ENCODE measurements around the gene WEE2.

The WEE2 gene

DNA sequence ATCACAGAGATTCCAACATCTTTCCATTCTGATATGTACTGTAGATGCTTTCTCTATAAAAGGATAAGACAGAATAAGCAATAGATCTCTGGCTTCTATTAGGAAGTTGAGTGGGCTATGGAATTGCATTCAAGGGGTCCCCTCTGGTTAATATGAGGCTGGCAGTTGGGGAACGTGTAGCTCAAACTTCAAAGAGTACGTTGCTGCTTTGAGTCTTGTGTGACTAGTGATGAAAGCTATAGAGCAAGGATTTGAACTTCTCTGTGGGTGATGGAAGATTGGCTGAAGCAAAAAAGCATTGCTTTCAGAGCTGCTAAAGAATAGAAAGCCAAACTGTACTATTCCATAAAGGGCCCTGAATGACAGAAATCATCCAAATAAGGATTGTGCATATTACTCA is 6.4 kb downstream of the WEE2 start:
- Histone ChIP-seq H3K9me3 (ENCODE audit: control insufficient read depth, insufficient read depth, low read length) (no peaks in the 10 kb centered on the region), H3K9ac (ENCODE audit: low read depth, low read length) (no peak overlapping the region), H3K36me3 (ENCODE audit: insufficient read depth, low read length) (no peaks in the 10 kb centered on the region), H3K4me1 (ENCODE audit: insufficient read depth, low read length) (peaks cover 8% of the 10 kb centered on the region; the same call in 1 of the 2 replicates)

DNA sequence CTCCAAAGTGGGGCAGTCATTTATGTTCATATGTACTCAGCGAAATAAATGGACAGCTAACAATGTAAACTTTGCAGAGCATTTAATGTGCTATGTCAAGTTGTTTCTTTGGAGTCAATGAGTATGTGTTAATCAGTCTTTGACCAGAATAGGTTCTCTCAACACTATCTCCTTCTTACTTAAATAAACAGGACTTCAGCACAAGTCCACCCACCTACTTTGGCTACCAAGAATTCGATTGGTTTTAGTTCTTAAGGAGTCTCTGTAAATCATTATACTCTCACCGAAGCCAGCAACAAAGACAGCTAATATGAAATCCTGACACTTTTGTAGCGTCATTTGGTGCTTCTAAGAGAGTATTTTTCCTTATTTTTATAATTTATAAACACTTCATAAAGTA is 6.9 kb downstream of the WEE2 start:
- Histone ChIP-seq H3K36me3 (ENCODE audit: insufficient read depth, low read length) (no peaks in the 10 kb centered on the region), H3K9me3 (ENCODE audit: control insufficient read depth, insufficient read depth, low read length) (no peaks in the 10 kb centered on the region), H3K9ac (ENCODE audit: low read depth, low read length) (no peak overlapping the region), H3K4me1 (ENCODE audit: insufficient read depth, low read length) (peaks cover 8% of the 10 kb centered on the region; the same call in 1 of the 2 replicates)

DNA sequence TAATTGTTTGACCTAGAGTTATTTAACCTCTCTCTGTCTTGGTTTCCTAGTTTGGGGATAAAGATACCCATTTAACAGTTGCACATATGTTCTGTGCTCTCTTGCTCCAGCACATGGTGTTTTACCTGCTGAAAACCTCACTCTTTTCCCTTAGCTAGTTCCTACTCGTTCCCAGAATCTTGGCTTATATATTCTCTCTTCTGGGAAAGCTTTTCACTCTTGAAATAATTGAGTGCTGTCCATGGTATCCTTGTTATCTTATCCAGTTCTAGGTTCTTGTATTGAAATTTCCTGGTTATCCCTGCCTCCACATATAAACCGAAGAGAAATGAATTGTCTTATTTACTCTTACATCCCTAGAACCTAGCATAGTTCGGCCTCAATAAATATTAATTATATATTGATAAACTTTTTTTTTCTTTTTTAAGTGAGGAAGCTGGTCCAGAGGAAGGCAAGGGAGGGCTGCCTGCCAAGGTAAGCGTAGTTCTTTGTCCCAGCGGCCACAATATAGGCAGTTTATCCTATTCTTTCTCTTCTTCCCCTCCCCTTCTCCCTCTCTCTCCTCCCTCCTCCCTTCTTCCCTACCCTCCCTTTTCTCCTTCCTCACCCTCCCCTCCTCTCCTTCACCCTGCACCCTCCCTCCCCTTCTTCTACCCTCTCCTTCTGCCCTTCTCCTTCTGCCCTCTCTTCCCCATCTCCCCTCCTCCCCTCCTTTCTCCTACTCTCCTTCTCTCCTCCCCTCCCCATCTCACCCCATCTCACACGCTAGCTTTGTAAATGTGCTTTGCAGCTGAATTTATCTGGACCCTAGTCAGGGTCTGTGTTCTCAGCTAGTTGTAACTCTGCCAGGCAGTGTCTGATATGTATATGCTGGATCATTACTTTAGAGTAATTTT is 7.9 kb downstream of the WEE2 start:
- H3K36me3 ChIP-seq (ENCODE audit: insufficient read depth, low read length) = no peaks in the 10 kb centered on the region
- H3K4me1 ChIP-seq (ENCODE audit: insufficient read depth, low read length) = peaks cover 4% of the 10 kb centered on the region; the same call in 1 of the 2 replicates
- H3K9me3 ChIP-seq (ENCODE audit: control insufficient read depth, insufficient read depth, low read length) = no peaks in the 10 kb centered on the region
- H3K9ac ChIP-seq (ENCODE audit: low read depth, low read length) = no peak overlapping the region

DNA sequence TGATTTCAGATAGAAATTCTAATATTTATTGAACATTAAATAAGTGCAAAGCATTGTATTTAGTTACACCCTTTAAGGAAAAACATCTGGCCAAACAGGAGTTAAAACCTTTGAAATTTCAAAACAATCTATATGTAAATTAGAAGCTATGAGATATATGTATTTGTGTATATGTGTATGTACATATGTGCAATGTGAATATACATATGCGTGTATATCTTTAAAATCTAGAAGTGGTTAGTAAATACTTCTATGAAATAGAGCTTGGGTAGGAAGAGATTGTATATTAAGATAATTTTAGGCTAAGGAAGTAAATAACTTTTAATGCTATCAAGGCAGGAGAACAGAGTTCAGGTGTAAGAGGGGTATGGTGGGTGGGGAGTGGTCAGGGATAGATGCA is 9.3 kb downstream of the WEE2 start:
- Histone ChIP-seq H3K9ac (ENCODE audit: low read depth, low read length) (no peak overlapping the region), H3K36me3 (ENCODE audit: insufficient read depth, low read length) (no peaks in the 10 kb centered on the region)

DNA sequence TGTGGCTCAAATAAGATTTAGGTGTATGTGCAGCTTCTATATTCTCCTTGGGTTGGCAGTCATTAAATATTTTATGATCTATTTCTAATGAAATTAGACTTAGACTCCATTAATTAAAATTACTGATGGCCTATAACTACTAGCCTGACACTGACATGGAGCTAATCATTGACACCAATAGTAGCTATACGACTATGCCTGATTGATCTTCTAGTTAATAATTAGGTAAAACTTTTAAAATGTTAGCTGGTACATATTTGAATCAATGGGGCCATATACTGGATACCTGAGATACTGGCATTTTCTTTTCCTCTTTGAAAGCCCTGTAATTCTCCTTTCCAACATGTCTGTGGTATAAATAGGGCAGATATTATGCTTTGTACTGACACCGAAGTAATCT is 14.4 kb downstream of the WEE2 start:
- H3K9ac ChIP-seq (ENCODE audit: low read depth, low read length) = no peak overlapping the region
- no peaks in the 10 kb centered on the region for H3K9me3 ChIP-seq (ENCODE audit: control insufficient read depth, insufficient read depth, low read length)
- no peaks in the 10 kb centered on the region for H3K36me3 ChIP-seq (ENCODE audit: insufficient read depth, low read length)
- H3K4me1 ChIP-seq (ENCODE audit: insufficient read depth, low read length) = no peaks in the 10 kb centered on the region

More for the DNA sequence above, 9.3 kb downstream of the WEE2 start:
- Histone ChIP-seq H3K4me1 (ENCODE audit: insufficient read depth, low read length) (no peaks in the 10 kb centered on the region), H3K9me3 (ENCODE audit: control insufficient read depth, insufficient read depth, low read length) (no peaks in the 10 kb centered on the region)

DNA sequence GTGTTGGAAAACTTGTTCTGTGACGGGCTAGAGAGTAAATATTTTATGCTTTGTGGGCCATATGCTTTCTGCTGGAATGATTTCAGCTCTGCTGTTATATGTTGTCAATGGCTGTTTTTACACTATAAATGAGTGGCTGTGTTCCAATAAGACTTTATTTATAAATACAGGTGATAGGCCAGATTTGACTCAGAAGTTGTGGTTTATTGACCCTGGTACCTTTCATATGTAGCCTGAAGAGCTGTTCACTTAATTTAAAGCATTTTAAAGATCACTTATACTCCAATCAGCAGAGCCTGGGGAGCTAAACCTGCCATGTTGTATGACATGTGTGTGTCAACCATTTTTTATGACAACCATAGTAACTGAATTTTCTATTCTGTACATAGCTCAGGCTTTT is 20.9 kb downstream of the WEE2 start:
- Histone ChIP-seq H3K4me1 (ENCODE audit: insufficient read depth, low read length) (no peaks in the 10 kb centered on the region), H3K9me3 (ENCODE audit: control insufficient read depth, insufficient read depth, low read length) (no peaks in the 10 kb centered on the region), H3K9ac (ENCODE audit: low read depth, low read length) (no peak overlapping the region)

DNA sequence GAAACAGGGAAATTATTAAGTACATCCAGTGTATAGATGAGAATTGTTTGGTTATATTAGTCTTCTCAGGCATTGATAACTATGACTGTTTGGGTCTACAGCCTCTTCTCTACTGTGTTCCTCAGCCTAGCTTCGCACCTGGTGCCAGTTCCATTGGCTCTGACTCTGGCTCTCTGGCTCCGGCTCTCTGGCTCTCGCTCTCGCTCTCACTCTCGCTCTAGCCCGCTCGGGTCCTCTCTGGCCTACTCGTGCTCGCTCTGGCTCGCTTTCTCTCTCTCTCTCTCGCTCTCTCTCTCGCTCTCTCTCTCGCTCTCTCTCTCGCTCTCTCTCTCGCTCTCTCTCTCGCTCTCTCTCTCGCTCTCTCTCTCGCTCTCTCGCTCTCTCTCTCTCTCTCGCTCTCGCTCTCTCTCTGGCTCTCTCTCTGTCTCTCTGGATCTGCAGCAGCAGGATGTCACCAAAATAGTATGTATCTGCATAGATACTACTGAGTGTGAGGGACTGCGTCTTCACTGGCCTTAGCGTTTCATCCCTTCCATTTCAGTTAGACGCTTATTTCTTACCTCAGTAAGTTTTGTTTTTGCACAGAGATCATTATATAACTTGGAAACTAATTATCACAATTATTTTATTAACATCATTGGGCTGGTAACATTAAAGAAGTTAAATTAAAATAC is 23.5 kb downstream of the WEE2 start:
- H3K9ac ChIP-seq (ENCODE audit: low read depth, low read length) = no peak overlapping the region
- H3K9me3 ChIP-seq (ENCODE audit: control insufficient read depth, insufficient read depth, low read length) = no peaks in the 10 kb centered on the region
- no peaks in the 10 kb centered on the region for H3K4me1 ChIP-seq (ENCODE audit: insufficient read depth, low read length)
- no peaks in the 10 kb centered on the region for H3K36me3 ChIP-seq (ENCODE audit: insufficient read depth, low read length)

More for the DNA sequence above, 20.9 kb downstream of the WEE2 start:
- H3K36me3 ChIP-seq (ENCODE audit: insufficient read depth, low read length) = no peaks in the 10 kb centered on the region

DNA sequence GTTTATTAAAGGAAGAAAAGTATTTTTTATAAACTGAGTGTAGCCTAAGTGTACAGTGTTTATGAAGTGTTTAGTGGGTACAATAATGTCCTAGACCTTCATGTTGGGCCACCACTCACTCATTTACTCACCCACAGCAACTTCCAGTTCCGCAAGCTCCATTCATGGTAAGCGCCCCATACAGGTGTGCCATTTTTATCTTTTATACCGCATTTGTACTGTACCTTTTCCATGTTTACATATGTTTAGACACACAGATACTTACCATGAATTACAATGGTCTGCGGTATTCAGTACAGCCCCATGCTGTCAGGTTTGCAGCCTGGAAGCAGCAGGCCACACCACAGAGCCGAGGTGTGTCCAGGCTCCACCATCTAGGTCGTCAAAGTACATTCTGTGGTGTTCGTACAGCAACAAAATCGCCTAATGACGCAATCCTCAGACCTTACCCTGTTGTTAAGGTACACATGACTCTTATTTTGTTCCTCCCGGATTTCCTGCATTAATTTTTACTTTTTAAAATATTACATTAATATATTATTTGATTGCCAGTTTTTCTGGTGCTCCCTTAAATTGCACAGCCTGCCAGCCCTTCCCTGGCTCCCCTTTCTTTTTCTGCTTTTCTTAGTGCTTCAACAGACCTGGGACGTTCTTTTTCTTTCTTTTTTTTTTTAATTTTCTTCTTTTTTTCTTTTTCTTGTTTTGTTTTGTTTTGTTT is 29.1 kb downstream of the WEE2 start:
- H3K4me1 ChIP-seq (ENCODE audit: insufficient read depth, low read length) = no peaks in the 10 kb centered on the region
- no peaks in the 10 kb centered on the region for H3K9me3 ChIP-seq (ENCODE audit: control insufficient read depth, insufficient read depth, low read length)
- H3K36me3 ChIP-seq (ENCODE audit: insufficient read depth, low read length) = peaks cover 7% of the 10 kb centered on the region
- H3K9ac ChIP-seq (ENCODE audit: low read depth, low read length) = peak overlapping the region; percentile 70; the same call in 1 of the 2 replicates

DNA sequence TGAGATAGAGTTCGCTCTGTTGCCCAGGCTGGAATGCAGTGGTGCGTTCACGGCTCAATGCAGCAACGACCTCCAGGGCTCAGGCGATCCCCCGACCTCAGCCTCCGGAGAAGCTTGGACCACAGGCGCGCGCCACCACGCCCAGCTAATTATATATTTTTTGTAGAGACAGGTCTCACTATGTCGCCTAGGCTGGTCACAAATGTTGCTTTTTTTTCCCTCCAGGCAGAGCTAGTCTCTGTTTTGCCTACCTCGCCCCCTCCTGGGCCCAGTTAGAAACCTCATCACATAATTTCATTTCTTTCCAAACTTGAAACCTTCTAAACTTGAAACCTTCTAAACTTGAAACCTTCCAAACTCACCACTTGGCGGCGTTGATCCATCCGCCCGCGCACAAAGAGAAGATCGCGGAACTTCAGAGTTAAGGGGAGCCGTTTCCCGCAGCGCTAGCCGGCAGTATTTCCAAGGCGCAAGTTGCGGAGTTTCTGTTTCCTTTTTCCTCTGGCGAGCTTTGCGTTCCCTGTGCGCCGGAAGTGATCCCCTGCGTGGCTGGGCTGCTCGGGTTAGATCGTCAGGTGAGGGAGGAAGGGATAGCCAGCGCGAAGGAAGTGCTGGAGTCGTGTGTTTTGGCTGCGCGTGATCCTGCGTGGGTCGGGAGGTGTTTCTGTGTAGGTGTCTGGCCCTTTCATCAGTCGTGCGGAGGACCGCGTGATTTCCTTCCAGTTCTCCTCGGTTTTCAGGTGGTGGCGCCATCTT is 29.9 kb downstream of the WEE2 start, which contains the start of gene SSBP1:
TSS of gene SSBP1 (plus strand) at position 523 of the 756 bp plus-strand sequence. CDS start 809 bp downstream, outside the sequence.
- Histone ChIP-seq H3K9me3 (ENCODE audit: control insufficient read depth, insufficient read depth, low read length) (no peaks in the 10 kb centered on the region), H3K36me3 (ENCODE audit: insufficient read depth, low read length) (peaks cover 10% of the 10 kb centered on the region), H3K4me1 (ENCODE audit: insufficient read depth, low read length) (no peaks in the 10 kb centered on the region), H3K9ac (ENCODE audit: low read depth, low read length) (peak within 1 kb of the TSS; percentile 83)

DNA sequence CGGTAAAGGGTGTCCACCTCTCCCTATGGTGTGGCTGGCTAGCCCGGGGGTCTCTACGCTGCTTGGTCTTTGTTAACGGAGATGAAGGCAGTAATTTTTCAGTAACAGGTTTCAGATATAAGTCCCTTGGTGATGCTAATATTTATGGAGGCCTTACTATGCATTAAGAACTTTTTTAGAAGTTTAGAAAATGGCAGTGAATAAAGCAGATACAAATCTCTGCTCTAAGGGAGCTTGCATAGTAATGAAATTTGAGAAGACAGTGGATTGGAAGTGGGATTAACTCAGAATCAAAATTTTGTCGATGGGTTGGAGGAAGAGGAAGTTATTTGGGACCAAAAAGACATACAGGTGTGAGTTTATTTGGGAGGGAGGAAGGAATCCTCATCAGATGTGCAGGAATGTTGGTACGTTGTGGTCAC is 30.4 kb downstream of the WEE2 start:
- Histone ChIP-seq H3K9me3 (ENCODE audit: control insufficient read depth, insufficient read depth, low read length) (no peaks in the 10 kb centered on the region), H3K4me1 (ENCODE audit: insufficient read depth, low read length) (no peaks in the 10 kb centered on the region), H3K9ac (ENCODE audit: low read depth, low read length) (peak overlapping the region; percentile 83), H3K36me3 (ENCODE audit: insufficient read depth, low read length) (peaks cover 16% of the 10 kb centered on the region)

DNA sequence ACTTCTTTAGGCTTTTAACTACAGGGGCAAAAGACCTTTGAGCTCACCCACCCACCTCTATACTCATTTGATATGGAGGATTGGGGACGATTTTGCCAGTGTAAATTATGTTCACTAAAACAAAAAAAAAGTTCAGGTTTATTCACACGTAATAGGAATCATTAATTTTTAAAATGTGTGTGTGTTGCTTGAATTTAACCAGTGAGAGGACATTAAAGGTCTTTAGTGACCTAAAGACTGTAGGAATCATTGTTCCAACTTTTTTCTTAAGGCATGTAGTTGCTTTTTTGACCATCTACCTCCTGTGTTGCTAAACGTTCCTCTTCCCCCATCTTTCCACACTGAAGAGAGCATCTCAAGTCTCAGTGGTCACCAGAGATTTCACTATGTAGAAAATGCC is 31.1 kb downstream of the WEE2 start:
- Histone ChIP-seq H3K9me3 (ENCODE audit: control insufficient read depth, insufficient read depth, low read length) (no peaks in the 10 kb centered on the region), H3K9ac (ENCODE audit: low read depth, low read length) (peak overlapping the region; percentile 83), H3K4me1 (ENCODE audit: insufficient read depth, low read length) (no peaks in the 10 kb centered on the region), H3K36me3 (ENCODE audit: insufficient read depth, low read length) (peaks cover 22% of the 10 kb centered on the region)

DNA sequence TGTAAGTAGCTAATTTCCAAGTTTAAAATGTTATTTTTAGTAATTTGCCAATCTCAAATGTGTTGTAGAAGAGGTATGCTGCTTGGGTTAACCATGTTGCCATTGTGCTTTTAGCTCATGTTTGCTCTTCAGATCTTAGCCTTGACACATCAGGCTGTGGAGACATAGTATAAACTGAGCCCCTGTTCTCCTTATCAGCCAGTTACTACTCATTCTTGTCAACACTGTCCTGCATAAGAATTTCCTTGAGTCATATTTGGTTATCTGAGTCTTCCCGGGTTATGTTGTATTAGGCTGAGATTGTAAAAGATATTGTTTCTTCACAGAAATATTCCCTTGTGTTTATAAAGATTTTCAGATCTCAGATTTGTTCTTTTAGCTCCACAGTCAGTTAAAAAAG is 34.1 kb downstream of the WEE2 start:
- H3K9me3 ChIP-seq (ENCODE audit: control insufficient read depth, insufficient read depth, low read length) = no peaks in the 10 kb centered on the region
- no peak overlapping the region for H3K9ac ChIP-seq (ENCODE audit: low read depth, low read length)
- no peaks in the 10 kb centered on the region for H3K4me1 ChIP-seq (ENCODE audit: insufficient read depth, low read length)
- peaks cover 22% of the 10 kb centered on the region for H3K36me3 ChIP-seq (ENCODE audit: insufficient read depth, low read length)

DNA sequence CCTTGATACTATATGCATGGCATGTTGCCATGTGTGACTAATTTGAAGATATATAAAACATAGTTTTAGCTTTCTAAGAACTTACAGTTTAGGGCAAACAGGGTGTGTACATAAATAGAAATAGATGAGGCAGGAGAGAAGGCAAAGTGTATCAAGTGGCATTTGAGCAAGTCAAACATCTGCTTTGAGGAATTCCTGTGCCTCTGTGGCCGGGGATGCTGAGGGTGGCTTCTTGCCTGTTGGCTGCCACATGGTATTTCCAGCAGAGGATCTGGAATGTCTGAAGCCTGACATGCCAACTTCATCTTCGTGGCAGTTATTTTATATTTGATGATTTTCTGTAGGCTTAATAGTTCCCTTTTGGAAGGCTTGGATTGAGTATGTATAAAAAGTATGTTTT is 36.0 kb downstream of the WEE2 start:
- peaks cover 6% of the 10 kb centered on the region; the same call in 1 of the 2 replicates for H3K9me3 ChIP-seq (ENCODE audit: control insufficient read depth, insufficient read depth, low read length)
- no peaks in the 10 kb centered on the region for H3K4me1 ChIP-seq (ENCODE audit: insufficient read depth, low read length)
- peaks cover 32% of the 10 kb centered on the region for H3K36me3 ChIP-seq (ENCODE audit: insufficient read depth, low read length)
- H3K9ac ChIP-seq (ENCODE audit: low read depth, low read length) = no peak overlapping the region

DNA sequence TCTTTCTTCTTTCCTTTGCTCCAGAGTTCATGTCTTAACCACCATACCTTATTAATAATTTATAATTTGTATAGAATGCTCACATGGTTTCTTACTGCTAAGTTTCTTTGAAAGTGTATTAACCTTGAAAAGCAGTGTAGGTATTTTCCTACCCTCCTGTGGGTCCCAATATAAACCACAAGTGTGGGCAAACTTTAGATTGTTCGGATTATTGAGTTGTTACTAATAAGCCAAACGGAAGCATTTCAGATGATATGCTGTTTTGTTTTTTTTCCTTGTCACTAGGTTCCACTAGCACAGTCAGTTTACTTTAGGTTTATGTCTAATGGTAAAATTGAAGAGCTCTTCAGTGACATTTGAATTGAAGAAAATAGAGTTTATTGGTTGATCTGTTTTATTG is 40.2 kb downstream of the WEE2 start:
- no peak overlapping the region for H3K9ac ChIP-seq (ENCODE audit: low read depth, low read length)
- peaks cover 18% of the 10 kb centered on the region for H3K9me3 ChIP-seq (ENCODE audit: control insufficient read depth, insufficient read depth, low read length)
- H3K4me1 ChIP-seq (ENCODE audit: insufficient read depth, low read length) = no peaks in the 10 kb centered on the region
- peaks cover 41% of the 10 kb centered on the region for H3K36me3 ChIP-seq (ENCODE audit: insufficient read depth, low read length)
